PFSK-1 (cell line): ENCODE results near the gene RAX2.

ENCODE experiments used
- TAF1 ChIP-seq: IDR thresholded peaks from 2 replicates; pipeline ENCODE4 v1.6.1; 2012; ENCODE audit warnings: low read length, control low read depth, borderline replicate concordance; ENCODE audit not compliant: insufficient read depth
- TF ChIP-seq, protein P1 (sequence below), 2 experiments: IDR thresholded peaks; 2 replicates each; pipeline versions ENCODE4 v1.6.1 to v1.8.0; 2011 to 2012; ENCODE audit warnings: low read depth in 2 of 2, low read length in 2 of 2, control low read depth in 1 of 2, inconsistent platforms in 1 of 2, mild to moderate bottlenecking in 1 of 2, moderate library complexity in 1 of 2; ENCODE audit not compliant: insufficient read depth in 1 of 2

DNA sequence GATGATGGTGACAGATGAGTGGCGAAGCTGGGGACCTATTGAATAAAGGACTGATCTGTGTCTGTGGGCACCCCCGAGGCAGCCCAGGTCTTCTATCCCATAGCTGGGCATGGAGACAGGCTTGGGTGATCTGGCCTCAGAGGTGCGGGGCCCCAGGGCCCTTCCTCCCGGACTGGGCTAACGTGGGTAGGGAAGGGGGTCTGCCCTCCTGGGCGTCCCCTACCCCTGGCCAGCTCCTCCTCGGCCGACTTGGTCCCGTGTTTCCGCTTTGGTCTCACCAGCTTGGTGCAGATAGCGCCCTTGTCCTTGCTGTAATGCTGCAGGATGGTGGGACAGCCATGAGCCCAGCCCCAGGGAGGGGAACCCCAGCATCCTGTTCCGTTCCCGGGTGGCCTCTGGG is 10.9 kb upstream of the RAX2 start:
- TF ChIP-seq, protein P1, sequence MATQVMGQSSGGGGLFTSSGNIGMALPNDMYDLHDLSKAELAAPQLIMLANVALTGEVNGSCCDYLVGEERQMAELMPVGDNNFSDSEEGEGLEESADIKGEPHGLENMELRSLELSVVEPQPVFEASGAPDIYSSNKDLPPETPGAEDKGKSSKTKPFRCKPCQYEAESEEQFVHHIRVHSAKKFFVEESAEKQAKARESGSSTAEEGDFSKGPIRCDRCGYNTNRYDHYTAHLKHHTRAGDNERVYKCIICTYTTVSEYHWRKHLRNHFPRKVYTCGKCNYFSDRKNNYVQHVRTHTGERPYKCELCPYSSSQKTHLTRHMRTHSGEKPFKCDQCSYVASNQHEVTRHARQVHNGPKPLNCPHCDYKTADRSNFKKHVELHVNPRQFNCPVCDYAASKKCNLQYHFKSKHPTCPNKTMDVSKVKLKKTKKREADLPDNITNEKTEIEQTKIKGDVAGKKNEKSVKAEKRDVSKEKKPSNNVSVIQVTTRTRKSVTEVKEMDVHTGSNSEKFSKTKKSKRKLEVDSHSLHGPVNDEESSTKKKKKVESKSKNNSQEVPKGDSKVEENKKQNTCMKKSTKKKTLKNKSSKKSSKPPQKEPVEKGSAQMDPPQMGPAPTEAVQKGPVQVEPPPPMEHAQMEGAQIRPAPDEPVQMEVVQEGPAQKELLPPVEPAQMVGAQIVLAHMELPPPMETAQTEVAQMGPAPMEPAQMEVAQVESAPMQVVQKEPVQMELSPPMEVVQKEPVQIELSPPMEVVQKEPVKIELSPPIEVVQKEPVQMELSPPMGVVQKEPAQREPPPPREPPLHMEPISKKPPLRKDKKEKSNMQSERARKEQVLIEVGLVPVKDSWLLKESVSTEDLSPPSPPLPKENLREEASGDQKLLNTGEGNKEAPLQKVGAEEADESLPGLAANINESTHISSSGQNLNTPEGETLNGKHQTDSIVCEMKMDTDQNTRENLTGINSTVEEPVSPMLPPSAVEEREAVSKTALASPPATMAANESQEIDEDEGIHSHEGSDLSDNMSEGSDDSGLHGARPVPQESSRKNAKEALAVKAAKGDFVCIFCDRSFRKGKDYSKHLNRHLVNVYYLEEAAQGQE (IDR thresholded peaks at IDR 0.05; ENCODE audit: insufficient read depth in 1 of 2, low read depth in 2 of 2, low read length in 2 of 2): no peak
- no peak for TF ChIP-seq TAF1
